ENCODE data around the gene CACNB4.
"Not testable (repeated sequence)": the region's sequence is repeated elsewhere in the genome, so short reads cannot be mapped to it uniquely, and the experiment has no call there.

The CACNB4 gene

GRCh38 chr2:151886241-151886640, 212.6 kb downstream of the CACNB4 start:
- no peak for DNase-seq

DNA sequence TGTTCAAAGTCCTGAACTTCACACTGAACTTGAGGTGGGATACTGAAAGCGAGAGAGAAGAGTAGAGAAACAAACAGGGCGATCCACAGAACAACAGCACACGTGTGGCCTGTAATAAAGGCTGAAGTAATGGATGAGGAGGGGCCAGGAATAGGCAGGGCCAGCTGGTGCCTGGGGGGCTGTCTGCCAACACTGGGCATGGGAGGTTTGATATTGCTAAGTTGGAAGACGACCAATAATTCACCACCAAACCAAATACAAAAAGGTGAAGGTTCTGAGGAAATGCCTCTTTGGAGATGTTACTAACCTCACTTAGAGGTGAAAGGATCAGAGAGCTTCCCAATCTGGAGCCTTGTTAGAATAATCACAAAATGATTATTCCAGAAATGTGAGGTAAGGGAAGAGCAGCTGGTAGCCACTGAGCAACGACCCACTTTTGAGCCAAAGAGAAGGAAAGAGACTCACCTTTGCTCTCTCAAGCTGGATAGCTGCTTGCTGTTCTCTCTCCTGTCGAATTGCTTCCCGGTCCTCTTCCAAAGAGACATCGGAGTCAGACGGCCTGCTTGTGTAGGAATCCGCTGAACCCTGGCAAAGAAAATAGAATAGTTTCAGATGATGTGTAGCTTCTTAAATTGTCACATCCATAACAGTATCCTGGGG, 215.9 kb downstream of the CACNB4 start:
- DNase-seq: no peak

DNA sequence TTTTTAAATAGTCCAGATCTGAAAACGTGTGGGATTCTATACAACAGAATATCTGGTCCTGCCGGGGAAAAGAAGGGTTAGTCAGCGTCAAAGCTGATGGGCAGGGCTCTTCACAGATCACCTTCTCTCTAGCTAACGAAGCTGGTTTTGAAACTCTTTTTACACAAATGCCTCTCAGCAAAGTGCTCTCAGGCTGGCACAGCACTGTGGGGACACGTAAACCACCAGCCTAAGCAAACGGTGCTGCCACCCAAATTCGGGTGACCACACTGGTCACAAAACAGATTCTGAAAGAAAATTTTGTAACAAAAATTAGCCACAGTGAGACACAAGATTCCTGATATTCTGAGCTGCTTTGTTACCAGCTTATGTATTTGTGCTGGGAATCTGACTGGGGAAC, 217.5 kb downstream of the CACNB4 start:
- DNase-seq: no peak

DNA sequence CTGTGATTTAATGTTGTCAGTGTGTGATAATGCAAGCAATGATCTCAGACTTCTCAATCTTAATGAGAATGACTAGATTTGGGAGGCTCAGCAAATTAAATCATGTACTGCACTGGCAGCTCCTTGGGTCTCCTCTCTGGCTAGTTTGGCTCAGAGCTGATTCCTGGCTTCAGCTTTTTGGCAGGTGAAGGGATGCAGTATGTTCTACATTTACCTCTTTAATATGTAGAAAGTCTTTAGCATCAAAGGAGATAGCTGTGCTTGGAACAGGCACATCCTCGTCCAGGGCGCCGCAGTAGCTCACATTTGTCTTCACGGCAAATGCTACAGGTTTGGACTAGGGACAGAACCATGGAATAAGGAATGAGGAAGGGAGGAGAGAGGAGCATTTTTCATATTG, 218.3 kb downstream of the CACNB4 start:
- no peak for DNase-seq

- DNase-seq: no peak
These were observed 219.9 kb downstream of the CACNB4 start for GRCh38 chr2:151878655-151879563.

- DNase-seq: no peak
These were observed 220.6 kb downstream of the CACNB4 start for GRCh38 chr2:151878204-151878603.

DNA sequence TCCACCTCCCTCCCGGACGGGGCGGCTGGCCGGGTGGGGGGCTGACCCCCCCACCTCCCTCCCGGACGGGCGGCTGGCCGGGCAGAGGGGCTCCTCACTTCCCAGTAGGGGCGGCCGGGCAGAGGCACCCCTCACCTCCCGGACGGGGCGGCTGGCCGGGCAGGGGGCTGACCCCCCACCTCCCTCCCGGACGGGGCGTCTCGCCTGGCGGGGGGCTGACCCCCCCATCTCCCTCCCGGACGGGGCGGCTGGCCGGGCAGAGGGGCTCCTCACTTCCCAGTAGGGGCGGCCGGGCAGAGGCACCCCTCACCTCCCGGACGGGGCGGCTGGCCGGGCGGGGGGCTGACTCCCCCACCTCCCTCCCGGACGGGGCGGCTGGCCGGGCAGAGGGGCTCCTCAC, 223.2 kb downstream of the CACNB4 start:
- not testable (repeated sequence) for DNase-seq

DNA sequence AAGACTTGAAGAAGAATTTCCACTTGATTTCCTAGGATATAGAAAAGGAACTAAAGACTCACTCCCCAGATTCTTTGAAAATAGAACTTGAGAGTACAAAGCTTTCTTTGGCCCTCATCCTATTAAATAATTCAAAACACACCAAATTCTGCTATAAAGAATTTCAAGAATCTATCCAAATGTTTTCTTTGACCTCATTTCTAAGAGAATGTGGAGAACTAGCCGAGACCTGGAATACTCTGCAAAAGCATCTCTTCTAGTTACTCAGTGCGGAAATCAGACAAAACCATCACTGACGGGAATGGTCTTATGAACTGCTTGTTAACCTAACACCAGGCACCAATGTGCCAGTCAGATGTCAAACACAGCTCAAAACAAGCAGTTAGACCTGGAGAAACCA, 226.4 kb downstream of the CACNB4 start:
- DNase-seq: no peak

DNA sequence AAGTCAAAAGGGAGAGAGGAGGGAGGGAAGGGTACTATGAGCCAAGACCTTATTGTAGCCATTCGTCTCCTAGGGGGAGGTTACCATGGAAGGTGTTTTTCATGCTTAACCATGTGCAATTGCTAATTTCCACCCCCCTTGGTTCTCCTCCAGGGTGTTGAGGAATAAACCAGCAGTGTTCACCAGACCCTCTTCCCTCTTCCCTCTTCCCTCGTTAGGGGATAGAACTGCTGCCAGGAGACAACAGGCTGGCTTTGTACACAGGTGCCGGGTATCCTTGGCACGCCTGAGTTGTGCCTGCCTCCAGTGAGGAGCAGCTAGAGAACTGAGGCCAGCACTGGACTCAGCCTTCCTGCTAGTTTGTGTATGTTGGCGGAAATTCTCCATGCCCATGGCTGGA, 229.6 kb downstream of the CACNB4 start:
- no peak for DNase-seq

- no peak for DNase-seq
These were observed 236.1 kb downstream of the CACNB4 start for GRCh38 chr2:151862700-151863099.

DNA sequence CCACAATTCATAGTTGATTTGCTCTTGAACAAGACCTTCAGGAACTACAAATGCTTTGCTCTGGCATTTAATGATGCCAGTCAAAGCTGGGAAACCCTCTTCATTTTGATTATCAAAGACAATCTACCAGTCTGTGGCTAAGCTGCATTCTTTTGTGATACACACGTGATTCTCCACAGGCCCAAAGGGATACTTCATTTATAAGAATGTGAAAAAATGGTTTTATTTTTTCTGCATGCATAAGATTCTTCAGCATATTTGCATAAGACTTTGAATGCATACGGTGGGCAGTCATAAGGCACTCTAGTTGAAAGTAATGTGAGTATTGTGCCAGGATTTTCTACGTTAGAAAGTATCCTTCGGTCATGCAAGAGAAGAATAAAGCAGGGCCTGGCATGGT, 237.7 kb downstream of the CACNB4 start:
- DNase-seq: no peak

GRCh38 chr2:151860613-151861146, 238.2 kb downstream of the CACNB4 start:
- peak in 1 of 2 experiments; percentile 65 for DNase-seq

- DNase-seq: no peak
These were observed 238.6 kb downstream of the CACNB4 start for GRCh38 chr2:151860210-151860609.

DNA sequence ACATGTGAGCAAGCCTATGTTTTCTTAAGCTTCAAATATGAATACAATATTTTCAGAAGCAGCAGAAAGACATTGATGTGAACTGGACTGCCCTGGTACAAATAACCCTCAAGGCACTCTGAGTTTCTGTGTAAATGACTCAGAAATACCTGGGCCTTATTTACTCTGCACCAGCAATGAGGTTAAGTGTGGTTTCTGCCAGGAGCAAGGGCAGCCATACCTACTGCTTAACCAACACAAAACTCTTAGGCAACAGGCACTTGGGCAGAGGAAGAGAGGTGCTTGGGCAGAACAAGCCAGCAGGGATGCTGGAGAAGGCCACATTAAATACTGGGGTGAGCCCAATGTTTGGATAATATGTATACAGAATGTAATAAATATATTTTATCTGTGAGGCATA, 241.2 kb downstream of the CACNB4 start:
- no peak for DNase-seq

GRCh38 chr2:151855111-151855510, 243.7 kb downstream of the CACNB4 start:
- DNase-seq: no peak

DNA sequence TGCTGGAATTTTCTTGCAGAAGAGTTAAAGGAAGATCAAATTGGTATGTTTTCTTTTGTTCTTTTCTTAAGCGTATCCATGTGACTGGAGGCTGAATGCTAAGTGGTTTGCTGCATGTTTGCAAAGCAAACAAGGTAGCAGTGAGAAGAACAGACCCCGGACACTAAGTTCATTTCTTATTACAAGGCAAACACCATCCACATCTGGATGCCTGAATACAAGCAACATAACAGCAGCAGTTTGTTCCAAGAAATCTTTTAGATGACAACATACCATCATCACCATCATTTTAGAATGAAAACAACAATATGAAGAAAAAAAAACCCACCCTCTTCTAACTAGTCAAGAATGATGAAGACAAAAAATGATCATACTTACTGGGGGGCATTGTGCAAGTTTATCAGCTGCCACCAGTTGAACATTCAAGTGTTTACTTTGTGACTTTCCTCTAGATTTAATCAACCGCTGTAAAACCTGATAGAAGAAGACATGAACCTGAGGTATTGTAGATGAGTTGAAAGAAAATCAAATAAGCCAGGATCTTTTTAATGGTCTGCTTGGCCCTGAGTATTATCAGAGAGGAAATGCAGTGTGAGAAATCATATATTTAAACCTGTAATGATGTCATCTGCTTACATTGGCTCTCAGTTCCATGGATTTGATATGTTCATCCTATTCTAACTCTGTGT, 245.6 kb downstream of the CACNB4 start:
- DNase-seq: no peak

DNA sequence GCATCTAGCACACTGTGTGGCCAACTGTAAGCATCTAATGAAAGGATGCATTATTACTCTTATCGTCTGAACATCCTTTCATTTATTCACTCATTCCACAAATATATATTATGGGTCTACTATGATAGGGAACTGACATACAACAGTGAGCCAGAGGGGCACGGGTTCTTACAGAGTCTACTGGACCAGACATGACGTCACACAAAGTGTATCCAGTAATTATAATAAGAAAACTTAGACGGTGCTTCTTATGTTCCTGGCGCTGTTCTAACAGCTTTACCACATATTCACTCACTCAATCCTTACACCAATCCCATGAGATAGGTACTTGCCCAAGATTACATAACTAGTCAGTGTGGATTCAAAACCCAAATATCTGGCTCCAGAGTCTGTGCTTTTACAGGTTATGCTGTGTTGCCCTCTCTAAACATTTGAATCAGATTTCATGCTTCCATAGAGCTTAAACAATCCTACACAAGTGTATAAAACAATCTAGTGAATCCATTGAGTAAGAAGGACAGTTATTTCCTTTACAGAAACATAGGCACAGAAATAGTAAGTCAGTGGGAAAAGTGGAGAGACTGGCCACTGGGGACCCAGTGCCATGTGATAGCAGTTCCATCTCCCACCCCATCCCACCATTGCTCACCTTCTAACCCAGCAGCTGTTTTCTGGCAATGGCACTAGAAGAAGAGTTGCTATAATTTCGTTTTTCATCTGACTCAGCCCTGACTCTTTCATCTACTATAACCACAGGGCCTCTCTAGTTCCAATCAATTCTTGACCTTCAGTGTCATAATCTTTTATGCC, 246.4 kb downstream of the CACNB4 start:
- DNase-seq: no peak

DNA sequence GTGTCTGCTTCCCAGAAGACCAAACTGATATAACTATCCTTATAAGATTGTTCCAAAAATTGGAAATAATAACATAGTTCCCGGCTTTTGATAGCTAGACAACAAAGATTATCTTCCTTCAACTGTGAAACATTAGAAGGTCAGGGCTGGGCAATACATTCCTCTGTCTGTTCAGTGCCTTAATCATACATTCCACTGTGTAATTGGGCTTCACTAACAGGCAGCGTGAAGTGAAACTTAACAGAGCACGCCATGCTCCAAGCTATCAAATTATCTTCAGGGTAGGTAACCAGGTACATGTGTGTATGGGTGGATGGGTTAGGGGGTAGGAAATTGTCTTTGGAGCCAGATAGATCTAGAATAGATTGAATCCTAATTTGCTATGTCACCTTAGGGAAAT, 247.1 kb downstream of the CACNB4 start:
- DNase-seq: no peak

GRCh38 chr2:151849413-151850010, 249.3 kb downstream of the CACNB4 start:
- peak in 1 of 2 experiments; percentile 15 for DNase-seq

GRCh38 chr2:151845884-151846283, 253.0 kb downstream of the CACNB4 start:
- DNase-seq: no peak

DNA sequence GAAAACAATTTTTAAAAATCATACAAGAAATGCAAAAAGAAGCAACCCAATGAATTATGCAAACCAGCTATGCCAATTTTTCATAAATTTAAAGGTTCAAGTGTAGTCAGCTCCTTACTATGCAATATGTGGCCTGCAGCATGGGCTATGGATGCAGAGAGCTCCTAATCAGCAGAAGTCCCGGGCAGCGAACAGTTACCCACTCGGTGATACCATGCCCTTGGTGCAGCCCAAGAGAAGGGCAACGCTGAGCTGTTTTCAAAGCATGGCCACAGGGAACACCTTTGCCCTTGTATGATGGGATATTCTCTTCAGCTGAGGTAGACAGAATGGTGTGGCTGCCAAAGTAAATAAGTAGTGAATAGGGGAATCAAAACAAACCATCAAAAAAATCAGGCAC, 253.4 kb downstream of the CACNB4 start:
- DNase-seq: no peak

All from NCI-H524 (cell line).